GM08714 (cell line): ENCODE data around the gene SLC12A8.

ENCODE experiments used
- H3K4me3 ChIP-seq: fragments of 200-500 bp; sonication (Bioruptor generic); 2 replicates; pipeline ENCODE4 v1.5.1; 2014; ENCODE audit warnings: mild to moderate bottlenecking, low read length, inconsistent platforms
- ZNF274 ChIP-seq: IDR thresholded peaks from 2 replicates; pipeline ENCODE4 v1.6.1; 2012; ENCODE audit warnings: mild to moderate bottlenecking, low read depth, low read length

SLC12A8 gene

GRCh38 chr3:125119752-125120378 is 92.7 kb downstream of the SLC12A8 start:
- TF ChIP-seq ZNF274: no peak
- H3K4me3 ChIP-seq: no peak overlapping the region

- no peak for TF ChIP-seq ZNF274
- H3K4me3 ChIP-seq: no peak overlapping the region
Observed at GRCh38 chr3:125118600-125118999, 93.9 kb downstream of the SLC12A8 start.

GRCh38 chr3:125117631-125118191 is 94.8 kb downstream of the SLC12A8 start:
- TF ChIP-seq ZNF274: no peak
- no peak overlapping the region for H3K4me3 ChIP-seq

- no peak overlapping the region for H3K4me3 ChIP-seq
- TF ChIP-seq ZNF274: no peak
Observed at GRCh38 chr3:125116311-125117080, 96.1 kb downstream of the SLC12A8 start.

GRCh38 chr3:125115640-125116039 is 96.9 kb downstream of the SLC12A8 start:
- H3K4me3 ChIP-seq: no peak overlapping the region
- no peak for TF ChIP-seq ZNF274

- no peak overlapping the region for H3K4me3 ChIP-seq
- TF ChIP-seq ZNF274: no peak
Observed at GRCh38 chr3:125112981-125113380, 99.6 kb downstream of the SLC12A8 start.

- TF ChIP-seq ZNF274: no peak
- no peak overlapping the region for H3K4me3 ChIP-seq
Observed at GRCh38 chr3:125110876-125111480, 101.6 kb downstream of the SLC12A8 start.

GRCh38 chr3:125110016-125110875 is 102.3 kb downstream of the SLC12A8 start:
- no peak overlapping the region; the same call in 1 of the 2 replicates for H3K4me3 ChIP-seq
- TF ChIP-seq ZNF274: no peak

- TF ChIP-seq ZNF274: no peak
- peak overlapping the region; percentile 10; the same call in 1 of the 2 replicates for H3K4me3 ChIP-seq
Observed at GRCh38 chr3:125109536-125109925, 103.0 kb downstream of the SLC12A8 start.

- no peak for TF ChIP-seq ZNF274
- H3K4me3 ChIP-seq: peak overlapping the region; percentile 10; the same call in 1 of the 2 replicates
Observed at GRCh38 chr3:125108833-125109535, 103.6 kb downstream of the SLC12A8 start.

GRCh38 chr3:125107861-125108567 is 104.5 kb downstream of the SLC12A8 start:
- peak overlapping the region; percentile 10; the same call in 1 of the 2 replicates for H3K4me3 ChIP-seq
- no peak for TF ChIP-seq ZNF274

GRCh38 chr3:125107363-125107762 is 105.2 kb downstream of the SLC12A8 start:
- no peak for TF ChIP-seq ZNF274
- H3K4me3 ChIP-seq: peak overlapping the region; percentile 10; the same call in 1 of the 2 replicates
